A673 (cell line): ENCODE measurements around the gene JAML.

Experiments
- CTCF ChIP-seq: fragments of 300-800, 200-600 bp; sonication (generic); conservative IDR thresholded peaks from 2 replicates; pipeline ENCODE4 v1.5.1; 2017; ENCODE audit warnings: low read depth, mild to moderate bottlenecking, antibody characterized with exemption, low read length, moderate library complexity, mixed read lengths
- EZH2 ChIP-seq: fragments of 200-600 bp; sonication (generic); IDR thresholded peaks from 2 replicates; pipeline ENCODE4 v1.6.1; 2017; ENCODE audit warnings: borderline replicate concordance, low read depth, mild to moderate bottlenecking, mixed read lengths, antibody characterized with exemption, low read length; ENCODE audit not compliant: poor library complexity, severe bottlenecking

GRCh38 chr11:118260353-118260752 is 35.5 kb upstream of the JAML start:
- TF ChIP-seq EZH2 (no peak), CTCF (no peak)
